Suppressor macrophage treated with lipopolysaccharide for 1 hour (primary cell): ENCODE results near the gene PRKN.
"Not testable (repeated sequence)": the region's sequence is repeated elsewhere in the genome, so short reads cannot be mapped to it uniquely, and the experiment has no call there.

Experiments used
- DNase-seq, 3 donors: peaks; one replicate each; pipeline ENCODE4 v3.0.0-alpha.2; 2020 to 2022

PRKN gene

DNA sequence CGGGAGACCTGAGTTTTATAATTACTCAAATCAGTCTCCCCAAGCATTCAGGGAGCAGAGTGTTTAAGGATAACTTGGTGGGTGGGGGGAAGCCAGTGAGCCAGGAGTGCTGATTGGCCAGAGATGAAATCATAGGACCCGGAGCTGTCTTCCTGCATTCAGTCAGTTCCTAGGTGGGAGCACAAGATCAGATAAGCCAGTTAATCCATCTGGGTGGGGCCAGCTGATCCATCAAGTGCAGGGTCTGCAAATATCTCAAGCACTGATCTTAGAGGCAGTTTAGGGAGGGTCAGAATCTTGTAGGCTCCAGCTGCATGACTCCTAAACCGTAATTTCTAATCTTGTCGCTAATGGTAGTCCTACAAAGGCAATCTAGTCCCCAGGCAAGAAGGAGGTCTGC is 196.2 kb downstream of the PRKN start:
- DNase-seq: not testable (repeated sequence)

DNA sequence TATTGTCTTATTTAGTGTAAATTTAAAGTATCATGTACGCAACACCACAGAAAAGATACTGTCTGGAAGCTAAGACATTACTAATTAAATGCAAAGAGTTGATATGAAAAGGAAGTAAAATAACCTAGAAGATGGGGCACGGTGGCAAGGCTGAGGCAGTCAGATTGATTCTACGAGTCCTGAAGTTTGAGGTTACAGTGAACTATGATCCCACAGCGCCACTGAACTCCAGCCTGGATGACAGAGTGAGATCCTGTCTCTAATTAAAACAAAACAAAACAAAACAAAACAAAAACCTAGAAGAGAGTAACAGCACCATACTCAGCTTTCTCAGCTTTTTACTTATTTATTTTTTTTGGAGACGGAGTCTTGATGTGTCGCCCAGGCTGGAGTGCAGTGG is 199.0 kb downstream of the PRKN start:
- no peak for DNase-seq

DNA sequence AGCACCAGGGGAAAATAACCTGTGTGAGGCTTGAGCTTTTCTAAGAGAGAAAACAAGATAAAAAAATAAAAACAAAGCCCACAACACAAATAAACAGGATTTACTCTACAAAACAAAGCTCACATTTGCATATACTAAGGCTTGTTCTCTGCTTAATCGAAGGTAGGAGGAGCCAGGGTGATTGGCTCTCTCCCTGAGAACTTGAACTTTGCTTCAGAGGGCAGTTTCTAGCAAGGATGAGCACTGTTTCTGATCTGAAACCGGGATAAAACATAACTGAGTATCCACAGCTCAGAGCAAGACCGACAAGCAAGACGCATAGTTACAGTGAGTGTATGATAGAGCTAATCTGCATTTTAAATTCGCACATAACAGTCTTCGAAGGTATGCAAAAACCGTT is 200.6 kb downstream of the PRKN start:
- DNase-seq: no peak

DNA sequence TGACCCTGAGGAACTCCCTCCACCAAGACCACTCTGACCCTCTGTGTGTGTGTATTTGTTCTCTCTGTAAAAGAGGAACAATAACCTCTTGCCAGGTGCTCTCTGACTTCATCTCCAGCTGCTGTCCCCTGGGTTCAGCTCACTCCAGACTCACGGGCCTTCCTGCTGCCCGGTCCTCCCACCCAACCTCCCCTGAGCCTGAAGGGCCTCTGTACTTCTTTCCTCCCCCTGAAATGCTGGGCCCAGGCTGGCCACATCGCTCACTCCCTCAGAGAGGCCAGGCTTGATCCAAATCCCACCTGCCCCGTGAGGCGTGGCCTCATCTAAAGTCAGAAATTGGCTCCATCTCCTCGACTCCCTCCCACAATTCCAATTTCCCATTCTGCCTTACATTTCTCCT is 202.4 kb downstream of the PRKN start:
- no peak for DNase-seq

DNA sequence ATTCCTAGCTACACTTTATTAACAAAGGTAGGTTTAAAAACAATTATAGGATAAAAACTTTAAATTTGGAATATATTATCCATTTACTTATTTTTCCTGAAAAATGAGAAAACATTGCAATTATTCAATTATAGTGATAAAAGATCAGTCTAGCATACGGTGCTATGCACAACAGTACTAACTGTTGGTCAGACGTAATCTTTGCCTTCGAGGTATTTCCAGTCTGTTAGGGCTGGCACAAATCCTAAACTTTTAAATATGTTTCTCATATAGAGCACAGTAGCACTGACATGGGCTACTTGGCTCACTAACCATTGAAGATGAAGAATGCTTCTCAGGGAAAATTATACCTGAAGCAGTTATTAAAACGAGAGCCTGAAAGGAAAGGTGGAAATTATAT is 214.8 kb downstream of the PRKN start:
- DNase-seq: no peak

DNA sequence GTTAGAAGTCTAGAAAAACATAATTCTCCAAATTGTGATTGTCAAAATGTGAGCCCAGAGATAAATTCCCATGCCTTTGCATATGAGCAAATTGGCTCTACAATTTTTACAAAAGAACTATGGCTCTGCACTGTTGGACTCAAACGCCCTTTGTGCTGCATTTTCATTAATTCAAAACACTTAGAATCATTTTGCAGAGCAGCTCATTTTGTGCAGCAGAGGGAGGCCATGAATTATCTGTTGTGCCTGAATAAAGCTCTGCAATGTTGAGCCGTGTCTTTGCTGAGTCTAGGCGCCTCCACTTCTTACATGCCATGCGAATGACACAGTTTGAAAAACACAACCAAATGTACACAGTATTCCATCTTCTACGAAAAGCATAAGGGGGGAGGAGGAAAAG is 230.2 kb downstream of the PRKN start:
- no peak for DNase-seq

DNA sequence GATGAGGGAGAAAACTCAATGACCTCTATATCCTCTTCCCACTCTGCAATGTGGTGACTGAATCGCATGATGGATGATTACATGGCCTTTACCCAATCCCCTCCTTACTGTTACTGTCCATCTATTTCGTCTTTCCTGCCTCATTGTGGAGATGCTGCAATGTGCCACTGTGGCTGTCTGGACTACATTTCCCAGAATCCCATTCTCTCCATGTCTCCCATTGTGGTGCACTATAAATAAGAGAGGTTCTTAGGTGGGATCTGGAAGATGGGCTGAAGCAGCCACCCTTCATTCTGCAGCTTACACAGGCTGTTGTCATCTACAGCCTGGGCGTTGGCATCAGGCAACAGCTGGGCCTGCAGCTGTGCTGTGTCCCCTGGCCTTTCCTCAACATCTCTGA is 233.6 kb downstream of the PRKN start:
- peak in 1 of 3 donors; percentile 20 for DNase-seq

DNA sequence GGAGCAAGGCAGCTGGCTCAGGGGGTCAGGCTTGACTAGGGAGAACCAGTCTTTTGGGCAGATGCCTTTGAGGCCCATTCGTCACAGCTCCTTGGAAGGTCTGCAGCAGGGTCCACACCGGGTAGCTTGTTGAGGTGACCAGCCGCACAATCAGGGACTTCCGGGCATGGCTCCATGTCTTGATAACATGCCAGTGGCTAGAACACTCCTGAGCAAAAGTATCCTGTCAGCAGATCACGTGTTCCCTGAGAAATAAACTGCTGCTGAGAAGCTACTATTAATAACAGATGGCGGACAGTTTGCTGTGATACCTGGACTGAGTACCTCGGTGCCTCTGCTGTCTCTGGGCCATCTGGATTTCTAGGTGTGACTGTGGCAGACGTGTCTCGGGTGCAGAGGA is 235.9 kb downstream of the PRKN start:
- DNase-seq: no peak

DNA sequence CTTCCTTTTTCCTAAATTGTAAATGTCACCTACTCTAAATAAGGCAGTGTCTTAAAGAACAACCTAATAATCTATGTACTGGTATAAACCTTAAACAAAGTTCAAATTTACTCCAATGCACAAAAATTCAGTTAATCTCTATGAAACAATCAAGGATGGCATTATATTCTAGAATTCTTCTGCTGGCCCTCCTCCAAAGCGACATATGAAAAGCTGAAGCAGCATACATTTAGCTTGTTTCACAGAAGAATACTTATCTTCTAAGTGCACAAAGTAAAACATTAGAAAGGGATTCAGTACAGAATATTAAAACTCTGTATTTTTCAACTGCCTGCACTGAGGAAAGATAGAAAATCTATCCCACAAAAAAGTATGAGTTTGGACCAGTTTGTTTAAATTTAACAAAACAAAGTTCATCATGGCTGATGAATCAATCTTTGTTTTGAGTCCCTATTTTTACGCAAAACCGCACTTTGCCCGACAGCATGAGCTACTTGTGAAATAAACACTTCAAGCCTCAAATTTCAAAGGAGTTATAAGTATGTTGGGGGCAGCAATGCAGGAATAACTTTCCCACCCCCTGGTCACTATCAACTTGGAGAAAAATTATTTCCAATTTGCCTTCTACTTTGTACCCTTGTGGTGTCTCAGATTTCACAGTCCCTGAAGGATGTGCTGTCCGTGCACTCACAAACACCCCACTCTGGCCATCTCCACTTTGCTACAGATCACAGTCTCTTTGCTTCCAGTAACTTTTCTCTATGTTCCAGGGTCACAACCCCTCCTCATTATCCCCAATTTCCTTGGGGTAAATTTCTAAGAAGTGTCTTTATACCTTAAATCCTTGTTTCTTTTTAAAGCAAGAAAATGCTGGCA is 238.2 kb downstream of the PRKN start:
- no peak for DNase-seq

DNA sequence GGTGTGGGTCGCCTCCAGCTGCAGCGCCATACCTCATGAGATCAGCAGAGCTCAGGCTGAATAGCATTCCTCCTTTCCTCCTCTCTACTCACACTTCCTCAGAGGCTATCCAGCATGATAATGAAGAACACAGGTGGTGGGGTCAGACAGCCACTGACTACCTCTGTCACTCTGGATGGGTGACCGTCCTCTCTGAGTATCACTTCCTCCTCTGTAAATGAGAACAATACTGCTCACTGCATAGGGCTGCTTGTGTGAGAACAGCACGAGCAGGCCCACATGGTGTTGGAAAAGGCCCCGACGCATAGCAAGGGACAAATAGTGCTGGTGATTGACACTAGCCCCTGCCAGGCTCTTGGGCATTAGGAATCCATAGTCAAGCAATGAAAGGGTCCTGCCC is 239.1 kb downstream of the PRKN start:
- no peak for DNase-seq

DNA sequence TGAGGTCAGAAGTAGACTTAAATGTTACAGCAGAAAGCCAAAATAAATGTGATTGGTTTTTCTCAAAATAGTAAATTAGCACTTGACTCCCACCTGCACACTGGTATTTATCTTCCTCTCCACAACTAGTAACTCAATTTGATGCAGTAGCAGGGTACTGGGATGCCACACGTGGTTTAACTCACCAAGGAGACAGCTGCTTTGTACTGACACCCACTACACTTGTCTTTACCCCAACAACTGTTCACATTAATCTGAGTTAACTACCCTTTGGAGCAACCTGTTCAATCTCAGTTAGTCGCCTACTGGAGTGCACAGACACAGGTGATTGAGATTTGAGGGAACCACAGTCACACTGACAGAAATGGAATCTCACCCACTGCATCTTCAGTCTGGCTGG is 242.1 kb downstream of the PRKN start:
- no peak for DNase-seq

DNA sequence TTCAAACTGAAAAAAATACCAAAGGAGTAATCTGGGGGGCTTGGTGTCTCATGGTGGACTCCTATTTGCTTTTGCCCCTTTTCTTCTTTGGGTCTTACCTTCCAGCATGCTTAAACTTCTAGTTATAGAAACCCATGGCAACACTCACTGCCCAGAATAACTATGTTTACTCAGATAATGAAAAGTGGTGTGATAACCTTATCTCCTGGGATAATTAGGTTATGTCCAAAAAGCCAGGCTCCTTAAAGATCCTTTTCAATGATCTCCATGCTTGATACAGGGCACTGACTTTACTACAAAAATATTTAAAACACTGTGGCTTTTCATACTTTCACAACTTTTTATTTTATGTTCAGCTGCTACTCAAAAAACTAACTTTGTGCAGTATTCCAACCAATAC is 245.6 kb downstream of the PRKN start:
- DNase-seq: no peak

DNA sequence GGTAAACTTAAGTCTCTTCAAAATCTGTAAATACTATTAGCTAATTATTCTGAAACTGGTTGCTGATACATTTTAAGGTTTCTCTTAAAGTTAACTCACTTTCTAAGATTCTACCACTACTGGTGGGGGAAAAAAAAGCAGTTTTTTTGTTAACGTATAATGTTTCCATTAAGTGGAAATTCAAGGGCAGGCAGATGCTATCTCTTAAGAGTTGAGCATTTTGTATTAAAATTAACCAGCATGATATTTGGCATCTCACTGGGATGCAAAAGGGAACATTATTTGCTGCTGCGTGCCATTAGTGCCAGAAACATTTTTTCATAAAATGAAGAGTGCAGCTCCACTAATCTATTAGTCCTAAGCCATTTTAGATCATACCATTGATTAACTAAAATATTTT is 246.2 kb downstream of the PRKN start:
- DNase-seq: no peak

DNA sequence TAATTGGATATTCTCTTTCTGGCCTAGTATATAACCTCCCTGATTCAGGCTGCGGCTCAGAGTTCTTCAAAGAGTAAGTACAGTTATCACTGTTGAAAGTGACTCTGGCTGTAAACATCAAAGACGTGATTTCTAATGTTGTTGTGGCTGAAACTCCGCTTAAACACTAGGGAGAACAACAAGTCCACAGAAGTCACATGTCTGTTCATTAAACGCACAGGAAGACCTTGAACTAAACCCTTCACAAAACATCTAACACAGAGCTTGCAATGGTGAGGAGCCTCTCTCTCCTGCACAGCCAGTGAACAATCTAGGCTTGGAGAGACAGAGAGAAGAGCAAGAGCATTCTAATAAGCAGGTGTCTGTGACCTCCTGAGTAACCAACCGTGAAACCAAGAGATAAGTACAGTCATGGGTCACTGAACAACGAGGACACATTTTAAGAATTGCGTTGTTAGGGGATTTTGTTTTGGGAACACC is 249.3 kb downstream of the PRKN start:
- DNase-seq: no peak

DNA sequence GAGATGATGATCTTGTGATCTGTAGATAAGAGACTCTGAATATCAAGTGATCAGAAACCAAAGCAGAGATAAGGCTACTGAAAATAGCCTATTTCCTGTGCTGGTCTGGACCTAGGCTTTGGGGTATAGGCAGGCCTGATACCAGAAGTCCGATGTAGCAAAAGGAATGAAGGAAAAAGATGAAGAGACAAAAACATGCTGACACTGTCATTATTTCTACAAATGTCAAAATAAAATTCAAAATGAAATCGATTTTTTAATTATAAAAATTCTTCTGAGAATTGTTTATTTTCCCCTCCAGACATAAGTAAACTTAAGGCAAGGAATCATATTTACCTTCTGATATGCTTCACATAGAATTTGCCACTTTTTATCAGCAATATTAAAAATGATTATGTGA is 252.8 kb downstream of the PRKN start:
- DNase-seq: no peak

DNA sequence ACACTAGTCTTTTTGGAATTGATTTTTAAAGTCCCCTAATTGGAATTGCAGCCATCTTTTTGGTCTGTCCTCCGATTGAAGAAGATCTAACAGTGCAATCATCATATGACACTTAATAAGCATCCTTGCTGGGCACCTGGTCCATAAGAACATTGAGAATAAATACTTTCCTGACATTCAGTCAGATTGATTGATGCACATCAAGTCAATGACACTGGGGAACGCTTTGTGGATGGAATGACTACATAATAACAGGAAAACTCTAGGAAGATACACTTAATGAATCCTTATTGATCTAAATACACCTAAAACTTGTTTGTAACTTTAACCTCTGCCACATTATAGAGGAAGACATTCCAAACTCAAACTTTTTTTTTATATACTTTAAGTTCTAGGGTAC is 255.7 kb downstream of the PRKN start:
- DNase-seq: no peak

DNA sequence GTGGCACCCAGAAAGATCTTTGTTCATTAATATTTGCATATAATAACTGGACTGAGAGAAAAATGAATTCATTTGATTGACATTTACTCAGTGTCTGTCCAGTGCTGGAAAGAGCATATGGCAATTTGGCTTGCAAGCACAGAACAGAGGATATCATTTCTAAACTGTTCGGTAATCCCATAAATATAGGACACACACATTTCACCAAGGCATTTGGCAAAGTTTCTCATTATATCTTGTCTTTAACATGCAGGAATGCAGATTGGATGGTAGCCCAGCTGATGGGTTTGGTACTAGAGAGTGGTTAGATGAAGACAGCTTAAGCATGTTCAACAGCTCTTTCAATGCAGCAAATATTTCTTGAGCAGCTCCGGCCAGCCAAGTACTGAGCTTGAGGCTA is 259.2 kb downstream of the PRKN start:
- no peak for DNase-seq

DNA sequence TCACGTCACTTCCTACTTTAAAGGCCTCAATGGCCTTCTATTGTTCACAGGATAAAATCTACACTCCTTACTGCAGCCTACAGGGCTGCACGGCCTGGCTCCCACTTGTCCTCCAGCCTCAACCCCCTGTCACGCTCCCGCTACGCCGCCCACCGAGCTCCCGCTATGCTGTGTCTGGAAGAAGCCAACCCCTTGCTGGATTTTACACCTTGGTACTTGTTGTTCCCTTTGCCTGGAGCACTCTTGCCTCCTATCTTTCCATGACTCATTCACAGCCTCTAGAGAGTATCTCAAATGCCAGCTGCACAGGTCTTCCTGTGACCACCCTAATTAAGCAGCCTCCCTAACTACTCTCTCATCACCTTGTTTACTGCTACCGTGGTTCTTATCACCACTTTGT is 259.9 kb downstream of the PRKN start:
- no peak for DNase-seq

DNA sequence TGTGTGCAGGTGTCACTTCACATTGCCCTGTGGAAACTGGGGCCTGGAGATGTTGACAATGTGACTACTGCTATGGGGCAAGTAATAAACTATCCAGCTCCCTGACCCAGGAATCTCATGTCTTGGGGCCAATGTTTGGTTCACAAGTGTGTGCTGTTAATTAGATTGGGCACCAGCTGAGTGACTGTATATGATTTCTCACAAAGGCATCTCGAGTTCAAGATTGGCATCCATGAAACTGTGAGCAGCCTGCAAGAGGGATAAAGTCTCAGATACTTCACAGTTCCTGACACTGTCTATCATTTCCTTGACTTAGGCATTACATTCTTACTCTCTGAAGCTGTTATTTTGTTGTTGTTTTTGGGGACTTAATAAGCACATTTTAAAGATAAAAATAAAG is 264.0 kb downstream of the PRKN start:
- no peak for DNase-seq

DNA sequence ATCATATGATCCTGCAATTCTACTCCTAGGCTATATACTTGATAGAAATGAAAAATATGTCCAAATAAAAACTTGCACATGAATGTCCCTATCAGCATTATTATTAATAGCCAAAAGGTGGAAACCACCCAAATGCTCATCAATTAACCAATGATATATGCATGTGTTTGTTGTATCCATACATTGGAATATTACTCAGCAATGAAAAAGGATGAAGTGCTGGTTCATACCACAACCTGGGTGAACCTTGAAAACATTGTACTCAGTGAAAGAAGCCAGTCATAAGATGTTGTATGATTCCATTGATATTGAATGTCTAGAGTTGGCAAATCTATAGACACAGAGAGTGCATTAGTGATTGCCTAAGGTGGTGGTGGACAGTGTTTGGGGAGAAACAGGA is 267.6 kb downstream of the PRKN start:
- DNase-seq: no peak

DNA sequence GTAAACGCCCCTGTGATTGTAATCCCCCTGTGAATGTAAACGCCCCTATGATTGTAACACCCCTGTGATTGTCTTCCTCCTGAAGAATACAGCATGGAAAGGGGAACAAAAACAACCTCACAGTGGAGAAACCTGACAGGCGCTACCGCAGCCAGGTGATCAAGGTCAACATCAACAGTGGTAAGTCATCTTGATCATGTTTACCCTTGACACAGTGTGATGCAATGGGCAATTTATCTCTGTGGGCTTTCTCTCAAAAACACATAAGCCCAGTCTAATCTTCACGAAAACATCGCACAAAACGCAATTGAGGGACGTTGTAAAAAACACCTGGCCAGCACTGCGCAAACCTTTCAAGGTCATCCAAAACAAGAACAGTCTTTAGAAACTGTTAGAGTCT is 277.2 kb downstream of the PRKN start:
- DNase-seq: no peak

DNA sequence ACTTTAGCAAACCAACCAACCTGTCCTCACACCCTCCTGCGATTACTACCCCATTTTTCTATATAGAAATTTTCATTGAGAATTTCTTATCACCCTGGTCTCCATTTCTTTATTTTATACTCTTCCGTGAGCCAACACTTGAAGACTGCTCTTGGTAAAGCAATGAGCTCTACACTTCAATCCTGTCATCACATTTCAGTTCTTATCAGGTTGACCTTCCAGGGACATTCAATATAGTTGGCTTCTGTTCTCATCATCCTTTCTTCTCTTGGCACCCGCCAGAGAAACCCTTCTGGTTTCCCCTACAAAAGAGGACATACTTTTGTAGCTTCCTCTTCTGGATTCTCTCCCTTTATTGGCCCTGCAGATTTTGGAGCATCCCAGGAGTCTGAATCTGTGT is 279.3 kb downstream of the PRKN start:
- DNase-seq: no peak

DNA sequence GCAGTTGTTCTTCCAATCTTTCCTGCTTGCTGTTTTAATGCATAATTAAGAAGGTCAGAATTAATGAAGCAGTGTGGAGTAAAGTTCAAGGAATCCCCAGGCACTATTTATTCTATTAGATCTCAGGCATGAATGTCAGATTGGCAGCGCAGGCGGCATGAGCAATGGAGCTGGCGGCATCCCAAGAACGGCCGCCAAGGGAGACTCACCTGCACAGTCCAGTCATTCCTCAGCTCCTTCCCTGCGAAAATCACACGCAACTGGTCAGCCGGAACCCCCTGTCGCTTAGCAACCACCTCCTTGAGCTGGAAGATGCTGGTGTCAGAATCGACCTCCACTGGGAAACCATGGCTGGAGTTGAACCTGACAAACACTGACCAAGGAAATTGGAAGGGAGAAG is 284.5 kb downstream of the PRKN start:
- DNase-seq: no peak

DNA sequence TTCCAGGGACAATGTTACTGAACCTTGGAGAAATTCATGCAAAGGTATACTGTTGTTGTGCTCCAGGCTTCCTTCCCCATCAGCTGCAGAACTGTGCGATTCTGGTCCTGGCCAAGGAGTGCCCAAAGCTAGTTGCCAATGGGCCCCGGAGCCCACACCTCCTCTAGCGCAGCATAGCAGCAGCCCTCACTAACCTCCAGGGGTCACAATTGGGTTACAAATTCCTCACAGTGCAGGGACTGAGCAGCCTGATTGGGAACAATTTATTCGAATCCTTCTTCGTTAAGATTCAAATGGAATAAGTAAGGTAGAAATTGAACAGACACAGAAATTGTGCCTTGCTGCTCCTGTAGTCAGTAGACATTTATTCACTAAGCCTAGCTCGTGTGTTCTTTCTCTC is 284.9 kb downstream of the PRKN start:
- DNase-seq: no peak

DNA sequence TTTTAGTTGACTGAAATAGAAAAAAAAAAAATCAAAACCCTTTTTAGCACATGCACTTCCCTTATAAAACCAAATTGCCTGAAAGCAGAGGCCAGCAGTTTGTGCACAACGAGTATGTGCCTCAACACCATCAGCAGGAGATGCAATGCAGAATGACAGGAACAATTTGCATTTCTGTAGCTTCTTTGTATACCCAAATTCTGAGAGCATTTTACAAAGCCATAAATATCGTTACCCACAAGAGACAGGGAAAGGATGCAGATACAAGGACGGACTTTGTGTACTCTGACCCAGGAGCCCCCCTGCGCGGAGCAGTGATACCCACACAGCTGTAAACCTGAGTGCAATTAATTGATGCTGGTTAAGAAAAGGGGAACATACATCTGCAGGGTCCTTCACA is 285.6 kb downstream of the PRKN start:
- no peak for DNase-seq
